ENCODE results near the gene DAB2IP. TPM values are rescaled to one million over a fixed set of nuclear protein-coding genes. Genes with fewer than 3 reads are reported as not detected.

The DAB2IP gene
- total and polyA plus RNA-seq, 2 donors, result 8.2 to 8.4 TPM

- WGBS, result 97% methylated on average over 6 of the region's 6 CpGs
- DNase-seq (ENCODE audit: low read depth in 6 of 9, low spot score in 9 of 9), result no peak
- H3K27me3 ChIP-seq (ENCODE audit: control insufficient read depth in 2 of 2, insufficient read depth in 1 of 2, low read length in 1 of 2), result no peaks in the 10 kb centered on the region
- no peak overlapping the region for H3K4me3 ChIP-seq (ENCODE audit: low read length in 2 of 2)
- no peaks in the 10 kb centered on the region for H3K9me3 ChIP-seq (ENCODE audit: control insufficient read depth in 2 of 2, insufficient read depth in 1 of 2, low read length in 1 of 2)
- peaks cover 0 to 11% of the 10 kb centered on the region in 2 donors for H3K4me1 ChIP-seq (ENCODE audit: control insufficient read depth in 2 of 2, insufficient read depth in 2 of 2, low read length in 2 of 2)
- H3K27ac ChIP-seq (ENCODE audit: low read depth in 1 of 2, low read length in 1 of 2), result no peak overlapping the region
- H3K36me3 ChIP-seq (ENCODE audit: control insufficient read depth in 2 of 2, insufficient read depth in 2 of 2, low read length in 1 of 2), result no peaks in the 10 kb centered on the region
Measured at GRCh38 chr9:121815084-121815483, 163.7 kb downstream of the DAB2IP start.

GRCh38 chr9:121815546-121816448 is 164.4 kb downstream of the DAB2IP start:
- H3K36me3 ChIP-seq (ENCODE audit: control insufficient read depth in 2 of 2, insufficient read depth in 2 of 2, low read length in 1 of 2), result no peaks in the 10 kb centered on the region
- no peaks in the 10 kb centered on the region for H3K27me3 ChIP-seq (ENCODE audit: control insufficient read depth in 2 of 2, insufficient read depth in 1 of 2, low read length in 1 of 2)
- no peak overlapping the region for H3K27ac ChIP-seq (ENCODE audit: low read depth in 1 of 2, low read length in 1 of 2)
- H3K4me1 ChIP-seq (ENCODE audit: control insufficient read depth in 2 of 2, insufficient read depth in 2 of 2, low read length in 2 of 2), result peaks cover 0 to 18% of the 10 kb centered on the region in 2 donors
- H3K4me3 ChIP-seq (ENCODE audit: low read length in 2 of 2), result no peak overlapping the region
- no peaks in the 10 kb centered on the region for H3K9me3 ChIP-seq (ENCODE audit: control insufficient read depth in 2 of 2, insufficient read depth in 1 of 2, low read length in 1 of 2)
- DNase-seq (ENCODE audit: low read depth in 6 of 9, low spot score in 9 of 9), result no peak
- 95% methylated on average over 31 of the region's 31 CpGs for WGBS

- 90% methylated on average over 23 of the region's 23 CpGs for WGBS
- no peak overlapping the region for H3K4me3 ChIP-seq (ENCODE audit: low read length in 2 of 2)
- H3K4me1 ChIP-seq (ENCODE audit: control insufficient read depth in 2 of 2, insufficient read depth in 2 of 2, low read length in 2 of 2), result peaks cover 0 to 22% of the 10 kb centered on the region in 2 donors
- DNase-seq (ENCODE audit: low read depth in 6 of 9, low spot score in 9 of 9), result no peak
- no peak overlapping the region for H3K27ac ChIP-seq (ENCODE audit: low read depth in 1 of 2, low read length in 1 of 2)
- no peaks in the 10 kb centered on the region for H3K9me3 ChIP-seq (ENCODE audit: control insufficient read depth in 2 of 2, insufficient read depth in 1 of 2, low read length in 1 of 2)
- no peaks in the 10 kb centered on the region for H3K36me3 ChIP-seq (ENCODE audit: control insufficient read depth in 2 of 2, insufficient read depth in 2 of 2, low read length in 1 of 2)
- no peaks in the 10 kb centered on the region for H3K27me3 ChIP-seq (ENCODE audit: control insufficient read depth in 2 of 2, insufficient read depth in 1 of 2, low read length in 1 of 2)
Measured at GRCh38 chr9:121816449-121816817, 165.0 kb downstream of the DAB2IP start.

- Histone ChIP-seq H3K27me3 (ENCODE audit: control insufficient read depth in 2 of 2, insufficient read depth in 1 of 2, low read length in 1 of 2) (no peaks in the 10 kb centered on the region), H3K36me3 (ENCODE audit: control insufficient read depth in 2 of 2, insufficient read depth in 2 of 2, low read length in 1 of 2) (no peaks in the 10 kb centered on the region), H3K4me1 (ENCODE audit: control insufficient read depth in 2 of 2, insufficient read depth in 2 of 2, low read length in 2 of 2) (peaks cover 0 to 27% of the 10 kb centered on the region in 2 donors), H3K27ac (ENCODE audit: low read depth in 1 of 2, low read length in 1 of 2) (no peak overlapping the region), H3K9me3 (ENCODE audit: control insufficient read depth in 2 of 2, insufficient read depth in 1 of 2, low read length in 1 of 2) (no peaks in the 10 kb centered on the region), H3K4me3 (ENCODE audit: low read length in 2 of 2) (no peak overlapping the region)
- DNase-seq (ENCODE audit: low read depth in 6 of 9, low spot score in 9 of 9), result no peak
- 89% methylated on average over 12 of the region's 12 CpGs for WGBS
Measured at GRCh38 chr9:121816845-121817450, 165.5 kb downstream of the DAB2IP start.

GRCh38 chr9:121817476-121817875 is 166.0 kb downstream of the DAB2IP start:
- DNase-seq (ENCODE audit: low read depth in 6 of 9, low spot score in 9 of 9), result no peak
- no peaks in the 10 kb centered on the region for H3K36me3 ChIP-seq (ENCODE audit: control insufficient read depth in 2 of 2, insufficient read depth in 2 of 2, low read length in 1 of 2)
- no peaks in the 10 kb centered on the region for H3K9me3 ChIP-seq (ENCODE audit: control insufficient read depth in 2 of 2, insufficient read depth in 1 of 2, low read length in 1 of 2)
- WGBS, result 92% methylated on average over 9 of the region's 9 CpGs
- H3K27ac ChIP-seq (ENCODE audit: low read depth in 1 of 2, low read length in 1 of 2), result no peak overlapping the region
- H3K4me1 ChIP-seq (ENCODE audit: control insufficient read depth in 2 of 2, insufficient read depth in 2 of 2, low read length in 2 of 2), result peaks cover 0 to 33% of the 10 kb centered on the region in 2 donors
- no peak overlapping the region for H3K4me3 ChIP-seq (ENCODE audit: low read length in 2 of 2)
- H3K27me3 ChIP-seq (ENCODE audit: control insufficient read depth in 2 of 2, insufficient read depth in 1 of 2, low read length in 1 of 2), result no peaks in the 10 kb centered on the region

- no peak for DNase-seq (ENCODE audit: low read depth in 6 of 9, low spot score in 9 of 9)
- 91% methylated on average over 19 of the region's 19 CpGs for WGBS
- H3K4me1 ChIP-seq (ENCODE audit: control insufficient read depth in 2 of 2, insufficient read depth in 2 of 2, low read length in 2 of 2), result peaks cover 0 to 39% of the 10 kb centered on the region in 2 donors
- H3K27ac ChIP-seq (ENCODE audit: low read depth in 1 of 2, low read length in 1 of 2), result no peak overlapping the region
- no peaks in the 10 kb centered on the region for H3K27me3 ChIP-seq (ENCODE audit: control insufficient read depth in 2 of 2, insufficient read depth in 1 of 2, low read length in 1 of 2)
- no peaks in the 10 kb centered on the region for H3K9me3 ChIP-seq (ENCODE audit: control insufficient read depth in 2 of 2, insufficient read depth in 1 of 2, low read length in 1 of 2)
- H3K4me3 ChIP-seq (ENCODE audit: low read length in 2 of 2), result no peak overlapping the region
- no peaks in the 10 kb centered on the region for H3K36me3 ChIP-seq (ENCODE audit: control insufficient read depth in 2 of 2, insufficient read depth in 2 of 2, low read length in 1 of 2)
Measured at GRCh38 chr9:121818016-121818661, 166.7 kb downstream of the DAB2IP start.

- no peak overlapping the region for H3K4me3 ChIP-seq (ENCODE audit: low read length in 2 of 2)
- no peak overlapping the region for H3K27ac ChIP-seq (ENCODE audit: low read depth in 1 of 2, low read length in 1 of 2)
- 98% methylated on average over 12 of the region's 12 CpGs for WGBS
- no peaks in the 10 kb centered on the region for H3K27me3 ChIP-seq (ENCODE audit: control insufficient read depth in 2 of 2, insufficient read depth in 1 of 2, low read length in 1 of 2)
- H3K36me3 ChIP-seq (ENCODE audit: control insufficient read depth in 2 of 2, insufficient read depth in 2 of 2, low read length in 1 of 2), result no peaks in the 10 kb centered on the region
- peaks cover 0 to 40% of the 10 kb centered on the region in 2 donors for H3K4me1 ChIP-seq (ENCODE audit: control insufficient read depth in 2 of 2, insufficient read depth in 2 of 2, low read length in 2 of 2)
- H3K9me3 ChIP-seq (ENCODE audit: control insufficient read depth in 2 of 2, insufficient read depth in 1 of 2, low read length in 1 of 2), result no peaks in the 10 kb centered on the region
- DNase-seq (ENCODE audit: low read depth in 6 of 9, low spot score in 9 of 9), result no peak
Measured at GRCh38 chr9:121818841-121819427, 167.5 kb downstream of the DAB2IP start.

GRCh38 chr9:121819428-121820231 is 168.2 kb downstream of the DAB2IP start:
- no peak for DNase-seq (ENCODE audit: low read depth in 6 of 9, low spot score in 9 of 9)
- Histone ChIP-seq H3K36me3 (ENCODE audit: control insufficient read depth in 2 of 2, insufficient read depth in 2 of 2, low read length in 1 of 2) (no peaks in the 10 kb centered on the region), H3K27me3 (ENCODE audit: control insufficient read depth in 2 of 2, insufficient read depth in 1 of 2, low read length in 1 of 2) (no peaks in the 10 kb centered on the region), H3K4me1 (ENCODE audit: control insufficient read depth in 2 of 2, insufficient read depth in 2 of 2, low read length in 2 of 2) (peaks cover 0 to 42% of the 10 kb centered on the region in 2 donors), H3K4me3 (ENCODE audit: low read length in 2 of 2) (no peak overlapping the region), H3K27ac (ENCODE audit: low read depth in 1 of 2, low read length in 1 of 2) (no peak overlapping the region), H3K9me3 (ENCODE audit: control insufficient read depth in 2 of 2, insufficient read depth in 1 of 2, low read length in 1 of 2) (no peaks in the 10 kb centered on the region)
- WGBS, result 41% methylated on average over 20 of the region's 20 CpGs

Data from thymus (tissue), 11 donors.